BE2C (cell line): Measurements from ENCODE around the gene TRIM38.
A peak's percentile ranks its signal among the peaks of the same experiment; 100 is the strongest.
"Not testable (repeated sequence)": the region's sequence is repeated elsewhere in the genome, so short reads cannot be mapped to it uniquely, and the experiment has no call there.

Experiments
- DNase-seq: peaks from one replicate; pipeline ENCODE4 v3.0.0-alpha.2; 2020
- H3K27me3 ChIP-seq: fragments of 250-450 bp; sonication (Bioruptor Pico); 2 replicates; pipeline ENCODE4 v1.5.1; 2020; ENCODE audit warnings: mild to moderate bottlenecking
- H3K36me3 ChIP-seq: fragments of 250-450 bp; sonication (Bioruptor Pico); 2 replicates; pipeline ENCODE4 v1.5.1; 2020; ENCODE audit warnings: mild to moderate bottlenecking
- H3K4me1 ChIP-seq: fragments of 250-450 bp; sonication (Bioruptor Pico); 2 replicates; pipeline ENCODE4 v1.5.1; 2020
- H3K4me3 ChIP-seq: 2 replicates; pipeline ENCODE4 v1.5.1; 2011; ENCODE audit warnings: low read depth, low read length
- H3K9me3 ChIP-seq: fragments of 250-450 bp; sonication (Bioruptor Pico); 2 replicates; pipeline ENCODE4 v1.5.1; 2020
- TF ChIP-seq, protein P1 (sequence below): IDR thresholded peaks from 2 replicates; pipeline ENCODE4 v1.5.1; 2012; ENCODE audit warnings: mild to moderate bottlenecking, low read depth, low read length

Gene TRIM38

GRCh38 chr6:26003102-26003694 lies 40.6 kb downstream of the TRIM38 start:
- no peaks in the 10 kb centered on the region for H3K36me3 ChIP-seq
- H3K9me3 ChIP-seq: no peaks in the 10 kb centered on the region
- no peak overlapping the region for H3K4me3 ChIP-seq
- TF ChIP-seq, protein P1, sequence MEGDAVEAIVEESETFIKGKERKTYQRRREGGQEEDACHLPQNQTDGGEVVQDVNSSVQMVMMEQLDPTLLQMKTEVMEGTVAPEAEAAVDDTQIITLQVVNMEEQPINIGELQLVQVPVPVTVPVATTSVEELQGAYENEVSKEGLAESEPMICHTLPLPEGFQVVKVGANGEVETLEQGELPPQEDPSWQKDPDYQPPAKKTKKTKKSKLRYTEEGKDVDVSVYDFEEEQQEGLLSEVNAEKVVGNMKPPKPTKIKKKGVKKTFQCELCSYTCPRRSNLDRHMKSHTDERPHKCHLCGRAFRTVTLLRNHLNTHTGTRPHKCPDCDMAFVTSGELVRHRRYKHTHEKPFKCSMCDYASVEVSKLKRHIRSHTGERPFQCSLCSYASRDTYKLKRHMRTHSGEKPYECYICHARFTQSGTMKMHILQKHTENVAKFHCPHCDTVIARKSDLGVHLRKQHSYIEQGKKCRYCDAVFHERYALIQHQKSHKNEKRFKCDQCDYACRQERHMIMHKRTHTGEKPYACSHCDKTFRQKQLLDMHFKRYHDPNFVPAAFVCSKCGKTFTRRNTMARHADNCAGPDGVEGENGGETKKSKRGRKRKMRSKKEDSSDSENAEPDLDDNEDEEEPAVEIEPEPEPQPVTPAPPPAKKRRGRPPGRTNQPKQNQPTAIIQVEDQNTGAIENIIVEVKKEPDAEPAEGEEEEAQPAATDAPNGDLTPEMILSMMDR: peak; percentile 91
- no peaks in the 10 kb centered on the region for H3K27me3 ChIP-seq
- peak; percentile 73 for DNase-seq
- no peaks in the 10 kb centered on the region for H3K4me1 ChIP-seq

DNA sequence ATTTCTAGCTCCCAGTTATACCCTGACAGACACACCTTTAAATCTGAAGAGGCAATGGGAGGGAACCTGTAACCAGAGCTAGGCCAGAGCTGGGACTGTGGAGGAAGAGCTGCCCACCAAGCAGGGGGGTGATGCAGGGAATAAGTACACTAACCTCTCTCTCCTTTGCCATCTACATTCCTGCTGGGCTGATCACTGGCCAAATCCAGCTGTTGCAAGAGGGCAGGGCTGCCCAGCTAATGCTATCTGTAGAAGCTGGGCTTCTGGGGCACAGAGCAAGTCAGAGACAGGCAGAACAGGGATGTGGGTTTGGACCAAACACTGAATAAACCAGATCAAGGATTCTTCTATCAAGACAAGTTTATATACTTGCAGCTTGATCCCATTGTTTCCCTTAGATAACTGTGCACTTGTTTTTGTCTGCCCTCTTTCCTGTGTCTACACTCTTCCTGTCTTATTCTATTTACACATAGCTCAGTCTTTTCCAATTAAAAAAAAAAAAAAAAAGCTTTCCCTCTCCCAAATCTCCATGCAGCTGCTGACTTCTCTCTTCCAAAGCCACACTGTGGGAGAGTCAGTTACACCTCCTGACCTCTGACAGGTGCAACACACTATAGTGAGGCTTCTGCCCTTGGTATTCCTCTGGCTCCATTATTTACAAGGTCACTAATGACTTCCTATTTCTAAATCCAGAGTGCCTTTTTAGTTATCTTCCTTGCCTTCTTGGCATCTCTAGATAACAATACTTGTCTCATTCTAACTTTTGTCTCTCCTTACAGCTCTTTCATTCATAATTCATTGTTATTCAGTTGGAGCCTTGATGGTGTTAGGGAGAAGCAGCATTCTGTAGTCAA lies 43.7 kb downstream of the TRIM38 start:
- Histone ChIP-seq H3K4me3 (no peak overlapping the region), H3K4me1 (no peaks in the 10 kb centered on the region), H3K9me3 (no peaks in the 10 kb centered on the region), H3K36me3 (no peaks in the 10 kb centered on the region), H3K27me3 (no peaks in the 10 kb centered on the region)
- DNase-seq: no peak
- TF ChIP-seq, protein P1: no peak

DNA sequence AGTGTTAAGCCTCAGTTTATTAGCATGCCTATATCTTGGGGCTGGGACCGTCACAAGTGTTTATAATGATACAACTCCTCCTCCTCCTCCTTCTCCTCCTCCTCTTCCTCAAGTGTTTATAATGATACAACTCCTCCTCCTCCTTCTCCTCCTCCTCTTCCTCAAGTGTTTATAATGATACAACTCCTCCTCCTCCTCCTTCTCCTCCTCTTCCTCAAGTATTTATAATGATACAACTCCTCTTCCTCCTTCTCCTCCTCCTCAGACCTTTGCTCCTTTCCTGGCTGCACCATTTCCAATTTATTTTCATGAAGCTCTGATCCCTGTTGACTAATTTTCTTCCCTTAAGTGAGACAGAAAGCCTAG lies 44.3 kb downstream of the TRIM38 start:
- DNase-seq, H3K9me3 ChIP-seq, H3K4me1 ChIP-seq, H3K4me3 ChIP-seq, H3K36me3 ChIP-seq, H3K27me3 ChIP-seq: not testable (repeated sequence)

DNA sequence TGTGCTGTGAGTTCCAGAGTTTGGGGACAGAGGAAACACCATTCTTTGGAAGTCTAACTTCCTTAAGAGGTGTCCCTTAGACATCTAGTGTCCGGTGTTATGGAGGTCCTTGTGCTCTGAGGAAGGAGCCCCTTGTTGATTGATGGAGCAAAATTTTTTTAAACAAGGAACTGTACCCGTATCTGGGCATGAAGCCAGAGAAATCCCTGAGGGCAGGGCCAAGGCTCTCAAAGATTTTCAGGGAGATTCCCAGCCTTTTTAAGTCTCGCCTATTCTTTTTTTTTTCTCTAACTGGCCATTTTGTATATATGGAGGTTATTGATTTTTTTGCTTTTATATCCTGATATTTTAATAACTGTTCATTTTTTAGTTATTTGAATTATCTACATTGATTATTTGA lies 45.9 kb downstream of the TRIM38 start:
- TF ChIP-seq, protein P1: no peak
- no peaks in the 10 kb centered on the region for H3K36me3 ChIP-seq
- no peaks in the 10 kb centered on the region for H3K9me3 ChIP-seq
- peaks cover 2% of the 10 kb centered on the region; the same call in 1 of the 2 replicates for H3K4me1 ChIP-seq
- H3K27me3 ChIP-seq: no peaks in the 10 kb centered on the region
- DNase-seq: peak; percentile 9
- no peak overlapping the region for H3K4me3 ChIP-seq

DNA sequence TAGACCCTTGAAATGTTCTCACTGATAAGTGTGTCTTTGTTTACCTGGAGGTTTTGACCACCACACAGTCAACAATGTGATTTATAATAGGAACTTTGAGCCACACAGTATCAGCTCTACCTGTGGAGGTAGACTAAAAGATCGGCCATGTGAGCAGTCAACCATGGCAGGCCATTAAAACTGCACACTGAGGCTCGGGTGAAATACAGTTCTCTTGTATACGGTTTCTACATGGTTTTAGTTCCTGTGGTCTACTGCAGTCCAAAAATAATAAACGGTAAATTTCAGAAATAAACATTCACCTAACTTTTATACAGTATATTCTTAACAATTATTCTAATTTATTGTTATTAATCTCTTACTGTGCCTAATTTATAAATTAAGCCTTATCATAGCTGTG lies 47.2 kb downstream of the TRIM38 start:
- TF ChIP-seq, protein P1: no peak
- DNase-seq: no peak
- Histone ChIP-seq H3K27me3 (no peaks in the 10 kb centered on the region), H3K36me3 (no peaks in the 10 kb centered on the region), H3K9me3 (no peaks in the 10 kb centered on the region), H3K4me1 (peaks cover 2% of the 10 kb centered on the region; the same call in 1 of the 2 replicates), H3K4me3 (no peak overlapping the region)

- no peak for DNase-seq
- no peaks in the 10 kb centered on the region for H3K36me3 ChIP-seq
- no peaks in the 10 kb centered on the region for H3K27me3 ChIP-seq
- H3K4me3 ChIP-seq: no peak overlapping the region
- H3K9me3 ChIP-seq: no peaks in the 10 kb centered on the region
- H3K4me1 ChIP-seq: peaks cover 2% of the 10 kb centered on the region; the same call in 1 of the 2 replicates
- TF ChIP-seq, protein P1: no peak
Measured at GRCh38 chr6:26012061-26012460, 49.5 kb downstream of the TRIM38 start.

DNA sequence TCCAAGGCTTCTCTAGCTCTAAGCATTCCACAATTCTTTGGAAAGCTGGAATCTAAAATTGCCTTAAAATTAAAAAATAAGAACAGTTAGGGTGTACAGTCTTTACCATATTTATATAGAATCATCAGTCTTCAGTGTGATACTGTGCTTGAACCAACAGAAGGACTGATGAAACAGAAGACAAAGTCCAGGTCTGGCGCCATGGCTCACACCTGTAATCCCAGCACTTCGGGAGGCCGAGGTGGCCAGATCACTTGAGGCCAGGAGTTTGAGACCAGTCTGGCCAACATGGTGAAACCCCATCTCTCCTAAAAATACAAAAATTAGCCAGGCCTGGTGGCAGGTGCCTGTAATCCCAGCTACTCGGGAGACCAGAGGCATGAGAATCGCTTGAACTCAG lies 51.8 kb downstream of the TRIM38 start:
- H3K27me3 ChIP-seq, DNase-seq, H3K4me1 ChIP-seq, H3K9me3 ChIP-seq, H3K4me3 ChIP-seq, H3K36me3 ChIP-seq: not testable (repeated sequence)
